SK-N-SH (cell line): ENCODE results near the gene TTC9B. TPM values are rescaled to one million over a fixed set of nuclear protein-coding genes. Genes with fewer than 3 reads are reported as not detected.

Experiments
- CTCF ChIA-PET: fragments of 300-600, 350-600 bp; formaldehyde crosslinking; extraction: SDS; loops from one replicate; lab custom pipeline; 2021; lab: Yijun Ruan, JAX
- POLR2A ChIA-PET: fragments of 350-600 bp; sonication (Branson Sonifier 250); formaldehyde crosslinking; extraction: SDS; loops from one replicate; lab custom pipeline; 2020; ENCODE audit warnings: antibody characterized with exemption, inconsistent platforms; lab: Yijun Ruan, JAX
- DNase-seq: peaks from one replicate; pipeline ENCODE4 v3.0.0; 2012
- H2AFZ ChIP-seq: fragments of 200-600 bp; sonication (generic); 2 replicates; pipeline ENCODE4 v1.8.1; 2016; ENCODE audit warnings: antibody characterized with exemption, mild to moderate bottlenecking, low read depth
- H3F3A ChIP-seq: fragments of 200-600 bp; sonication (generic); replicated peaks from 2 replicates; pipeline ENCODE3; 2016; ENCODE audit warnings: antibody characterized with exemption, mild to moderate bottlenecking; ENCODE audit not compliant: insufficient read depth
- H3K27ac ChIP-seq, 2 experiments: fragments of 200-500 bp in 1 of 2; fragments of 200-600 bp in 1 of 2; sonication (Bioruptor generic) in 1 of 2; sonication (generic), shearing (Covaris generic) in 1 of 2; 2 replicates each; pipeline versions ENCODE4 v1.5.1 to v1.6.1; 2014 to 2016; ENCODE audit warnings: low read depth in 2 of 2, inconsistent platforms in 1 of 2, low read length in 1 of 2, mild to moderate bottlenecking in 1 of 2, mixed read lengths in 1 of 2
- H3K27me3 ChIP-seq: fragments of 200-600 bp; sonication (generic), shearing (Covaris generic); 2 replicates; pipeline ENCODE4 v1.6.1; 2016; ENCODE audit warnings: mixed run types; ENCODE audit not compliant: insufficient read depth
- H3K36me3 ChIP-seq, 2 experiments: fragments of 200-500 bp in 1 of 2; fragments of 200-600 bp in 1 of 2; sonication (Bioruptor generic) in 1 of 2; sonication (generic) in 1 of 2; replicated peaks in 1 of 2; 2 replicates each; pipeline versions ENCODE3 to v1.5.1; 2014 to 2016; ENCODE audit warnings: low read length in 1 of 2, mild to moderate bottlenecking in 1 of 2; ENCODE audit not compliant: insufficient read depth in 2 of 2, control insufficient read depth in 1 of 2
- H3K4me1 ChIP-seq, 2 experiments: fragments of 200-500 bp in 1 of 2; fragments of 200-600 bp in 1 of 2; sonication (Bioruptor generic) in 1 of 2; sonication (generic), shearing (Covaris generic) in 1 of 2; 2 replicates each; pipeline versions ENCODE4 v1.5.1 to v1.6.1; 2014 to 2016; ENCODE audit warnings: low read depth in 1 of 2, low read length in 1 of 2, mixed run types in 1 of 2; ENCODE audit not compliant: insufficient read depth in 2 of 2, control insufficient read depth in 1 of 2
- H3K4me2 ChIP-seq: fragments of 200-600 bp; sonication (generic), shearing (Covaris generic); 2 replicates; pipeline ENCODE4 v1.6.1; 2017; ENCODE audit warnings: mixed run types
- H3K4me3 ChIP-seq, 2 experiments: fragments of 200-500 bp in 1 of 2; fragments of 200-600 bp in 1 of 2; sonication (Bioruptor generic) in 1 of 2; sonication (generic), shearing (Covaris generic) in 1 of 2; 2 replicates each; pipeline versions ENCODE4 v1.5.1 to v1.8.1; 2014 to 2016; ENCODE audit warnings: low read depth in 2 of 2, inconsistent platforms in 1 of 2, low read length in 1 of 2, mild to moderate bottlenecking in 1 of 2, mixed read lengths in 1 of 2, moderate library complexity in 1 of 2
- H3K79me2 ChIP-seq: fragments of 200-600 bp; sonication (generic); 2 replicates; pipeline ENCODE4 v1.8.1; 2017; ENCODE audit warnings: mild to moderate bottlenecking; ENCODE audit not compliant: insufficient read depth
- H3K9ac ChIP-seq: fragments of 200-600 bp; sonication (generic); 2 replicates; pipeline ENCODE4 v1.6.1; 2017; ENCODE audit warnings: mixed run types
- H3K9me2 ChIP-seq: fragments of 200-600 bp; sonication (generic); 2 replicates; pipeline ENCODE4 v1.6.1; 2017; ENCODE audit warnings: mixed run types
- H3K9me3 ChIP-seq: fragments of 200-600 bp; sonication (generic); 2 replicates; pipeline ENCODE4 v1.6.1; 2017; ENCODE audit warnings: mixed run types, mild to moderate bottlenecking, moderate library complexity
- H4K20me1 ChIP-seq: fragments of 200-600 bp; sonication (generic); 2 replicates; pipeline ENCODE4 v1.6.1; 2017; ENCODE audit warnings: mild to moderate bottlenecking, mixed run types; ENCODE audit not compliant: insufficient read depth
- CHD2 ChIP-seq: fragments of 150-350 bp; IDR thresholded peaks from 2 replicates; pipeline ENCODE4 v1.6.1; 2018; ENCODE audit warnings: low read length; ENCODE audit not compliant: partially characterized antibody
- ELF1 ChIP-seq: IDR thresholded peaks from 2 replicates; pipeline ENCODE4 v1.4.0; 2012
- EP300 ChIP-seq, 2 experiments: IDR thresholded peaks; 2 replicates each; pipeline versions ENCODE4 v1.4.0 to v1.6.1; 2012; ENCODE audit warnings: borderline replicate concordance in 1 of 2, low read depth in 1 of 2, low read length in 1 of 2
- FOXJ3 ChIP-seq: sonication (generic); formaldehyde crosslinking; IDR thresholded peaks from 2 replicates; pipeline ENCODE4 v1.5.1; 2020; ENCODE audit warnings: mild to moderate bottlenecking, missing genetic modification reagents
- GABPA ChIP-seq: IDR thresholded peaks from 2 replicates; pipeline ENCODE4 v1.4.0; 2012; ENCODE audit warnings: low read depth, mild to moderate bottlenecking
- MEF2A ChIP-seq: IDR thresholded peaks from 2 replicates; pipeline ENCODE4 v1.4.0; 2012; ENCODE audit warnings: low read depth, borderline replicate concordance
- POLR2AphosphoS5 ChIP-seq: IDR thresholded peaks from 2 replicates; pipeline ENCODE4 v1.6.1; 2012; ENCODE audit warnings: low read depth, low read length
- RAD21 ChIP-seq: IDR thresholded peaks from 2 replicates; pipeline ENCODE4 v1.6.1; 2012; ENCODE audit warnings: mild to moderate bottlenecking, low read length
- RFX5 ChIP-seq: IDR thresholded peaks from 2 replicates; pipeline ENCODE4 v1.6.1; 2012; ENCODE audit warnings: mild to moderate bottlenecking, improper control_type of control experiment, low read length
- RXRA ChIP-seq: IDR thresholded peaks from 2 replicates; pipeline ENCODE4 v1.4.0; 2012; ENCODE audit warnings: low read depth, mild to moderate bottlenecking, borderline replicate concordance
- WGBS: methylation state at CpG from one replicate; pipeline ENCODE4 v1.1.6; 2017; ENCODE audit warnings: low lambda C conversion rate; 5-methylcytosine and 5-hydroxymethylcytosine counted together
- polyA plus RNA-seq, 3 experiments: library from polyadenylated mRNA; depleted of rRNA; stranded (reverse); fragments of >200 nt; gene quantifications; 2 replicates each; pipeline ENCODE4 v1.2.3, GENCODE V29; 2012
- TF ChIP-seq, protein P1 (sequence below): fragments of 150-350 bp; IDR thresholded peaks from 2 replicates; pipeline ENCODE4 v1.6.1; 2017; ENCODE audit warnings: antibody characterized with exemption, low read length, low read depth, borderline replicate concordance
- TF ChIP-seq, protein P2 (sequence below): IDR thresholded peaks from 2 replicates; pipeline ENCODE4 v1.6.1; 2012; ENCODE audit warnings: mild to moderate bottlenecking, low read depth, low read length, moderate library complexity

TTC9B gene
- polyA plus RNA-seq, 1 of the 3 experiments (the other 2 are of a cell fraction) = 0.30 TPM

- TF ChIP-seq, protein P1, sequence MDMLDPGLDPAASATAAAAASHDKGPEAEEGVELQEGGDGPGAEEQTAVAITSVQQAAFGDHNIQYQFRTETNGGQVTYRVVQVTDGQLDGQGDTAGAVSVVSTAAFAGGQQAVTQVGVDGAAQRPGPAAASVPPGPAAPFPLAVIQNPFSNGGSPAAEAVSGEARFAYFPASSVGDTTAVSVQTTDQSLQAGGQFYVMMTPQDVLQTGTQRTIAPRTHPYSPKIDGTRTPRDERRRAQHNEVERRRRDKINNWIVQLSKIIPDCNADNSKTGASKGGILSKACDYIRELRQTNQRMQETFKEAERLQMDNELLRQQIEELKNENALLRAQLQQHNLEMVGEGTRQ = no peak
Measured at GRCh38 chr19:40228863-40229262, 10.7 kb upstream of the TTC9B start (continued).

- H3F3A ChIP-seq = peaks cover 17% of the 10 kb centered on the region
- H3K4me3 ChIP-seq = no peak overlapping the region
- no peaks in the 10 kb centered on the region for H3K9me3 ChIP-seq
- H3K36me3 ChIP-seq = peaks cover 0 to 4% of the 10 kb centered on the region in 2 experiments
- ChIA-PET POLR2A (no interaction called here), CTCF (interaction anchor here (1.1 to 2.8 kb wide), 3 partner anchors 11 to 88 kb away, joined by 3 to 20 read pairs (median 20); partner anchors contain the start of gene TTC9B)
- no peak overlapping the region for H3K27ac ChIP-seq
- H4K20me1 ChIP-seq = no peaks in the 10 kb centered on the region
- DNase-seq = no peak
- H3K4me2 ChIP-seq = no peak overlapping the region
- no peaks in the 10 kb centered on the region for H3K9me2 ChIP-seq
- H3K79me2 ChIP-seq = no peaks in the 10 kb centered on the region
- H3K4me1 ChIP-seq = peaks cover 0 to 8% of the 10 kb centered on the region in 2 experiments; a peak in 2 of 4 replicates
- no peak overlapping the region for H3K9ac ChIP-seq
- 82% methylated on average over 10 of the region's 10 CpGs for WGBS
- H2AFZ ChIP-seq = no peak overlapping the region
- H3K27me3 ChIP-seq = no peaks in the 10 kb centered on the region
- TF ChIP-seq MEF2A = no peak
- TF ChIP-seq RAD21 = no peak
- TF ChIP-seq RXRA = no peak
- TF ChIP-seq CHD2 = no peak
- TF ChIP-seq GABPA = no peak
- no peak for TF ChIP-seq RFX5
- TF ChIP-seq ELF1 = no peak
- no peak for TF ChIP-seq FOXJ3 (CRISPR knock-in tag)
- TF ChIP-seq EP300 (IDR thresholded peaks at IDR 0.05; ENCODE audit: borderline replicate concordance in 1 of 2, low read depth in 1 of 2, low read length in 1 of 2) = no peak
- TF ChIP-seq, protein P1 = no peak
- TF ChIP-seq, protein P2, sequence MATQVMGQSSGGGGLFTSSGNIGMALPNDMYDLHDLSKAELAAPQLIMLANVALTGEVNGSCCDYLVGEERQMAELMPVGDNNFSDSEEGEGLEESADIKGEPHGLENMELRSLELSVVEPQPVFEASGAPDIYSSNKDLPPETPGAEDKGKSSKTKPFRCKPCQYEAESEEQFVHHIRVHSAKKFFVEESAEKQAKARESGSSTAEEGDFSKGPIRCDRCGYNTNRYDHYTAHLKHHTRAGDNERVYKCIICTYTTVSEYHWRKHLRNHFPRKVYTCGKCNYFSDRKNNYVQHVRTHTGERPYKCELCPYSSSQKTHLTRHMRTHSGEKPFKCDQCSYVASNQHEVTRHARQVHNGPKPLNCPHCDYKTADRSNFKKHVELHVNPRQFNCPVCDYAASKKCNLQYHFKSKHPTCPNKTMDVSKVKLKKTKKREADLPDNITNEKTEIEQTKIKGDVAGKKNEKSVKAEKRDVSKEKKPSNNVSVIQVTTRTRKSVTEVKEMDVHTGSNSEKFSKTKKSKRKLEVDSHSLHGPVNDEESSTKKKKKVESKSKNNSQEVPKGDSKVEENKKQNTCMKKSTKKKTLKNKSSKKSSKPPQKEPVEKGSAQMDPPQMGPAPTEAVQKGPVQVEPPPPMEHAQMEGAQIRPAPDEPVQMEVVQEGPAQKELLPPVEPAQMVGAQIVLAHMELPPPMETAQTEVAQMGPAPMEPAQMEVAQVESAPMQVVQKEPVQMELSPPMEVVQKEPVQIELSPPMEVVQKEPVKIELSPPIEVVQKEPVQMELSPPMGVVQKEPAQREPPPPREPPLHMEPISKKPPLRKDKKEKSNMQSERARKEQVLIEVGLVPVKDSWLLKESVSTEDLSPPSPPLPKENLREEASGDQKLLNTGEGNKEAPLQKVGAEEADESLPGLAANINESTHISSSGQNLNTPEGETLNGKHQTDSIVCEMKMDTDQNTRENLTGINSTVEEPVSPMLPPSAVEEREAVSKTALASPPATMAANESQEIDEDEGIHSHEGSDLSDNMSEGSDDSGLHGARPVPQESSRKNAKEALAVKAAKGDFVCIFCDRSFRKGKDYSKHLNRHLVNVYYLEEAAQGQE = no peak
- TF ChIP-seq POLR2AphosphoS5 = no peak
Measured at GRCh38 chr19:40228346-40228745, 10.2 kb upstream of the TTC9B start.
